ENCODE measurements around the gene TMEM156. TPM values are rescaled to one million over a fixed set of nuclear protein-coding genes. Genes with fewer than 3 reads are reported as not detected.

Gene TMEM156, protein sequence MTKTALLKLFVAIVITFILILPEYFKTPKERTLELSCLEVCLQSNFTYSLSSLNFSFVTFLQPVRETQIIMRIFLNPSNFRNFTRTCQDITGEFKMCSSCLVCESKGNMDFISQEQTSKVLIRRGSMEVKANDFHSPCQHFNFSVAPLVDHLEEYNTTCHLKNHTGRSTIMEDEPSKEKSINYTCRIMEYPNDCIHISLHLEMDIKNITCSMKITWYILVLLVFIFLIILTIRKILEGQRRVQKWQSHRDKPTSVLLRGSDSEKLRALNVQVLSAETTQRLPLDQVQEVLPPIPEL
- 0.25 and 0.39 TPM in 2 replicates for total RNA-seq

DNA sequence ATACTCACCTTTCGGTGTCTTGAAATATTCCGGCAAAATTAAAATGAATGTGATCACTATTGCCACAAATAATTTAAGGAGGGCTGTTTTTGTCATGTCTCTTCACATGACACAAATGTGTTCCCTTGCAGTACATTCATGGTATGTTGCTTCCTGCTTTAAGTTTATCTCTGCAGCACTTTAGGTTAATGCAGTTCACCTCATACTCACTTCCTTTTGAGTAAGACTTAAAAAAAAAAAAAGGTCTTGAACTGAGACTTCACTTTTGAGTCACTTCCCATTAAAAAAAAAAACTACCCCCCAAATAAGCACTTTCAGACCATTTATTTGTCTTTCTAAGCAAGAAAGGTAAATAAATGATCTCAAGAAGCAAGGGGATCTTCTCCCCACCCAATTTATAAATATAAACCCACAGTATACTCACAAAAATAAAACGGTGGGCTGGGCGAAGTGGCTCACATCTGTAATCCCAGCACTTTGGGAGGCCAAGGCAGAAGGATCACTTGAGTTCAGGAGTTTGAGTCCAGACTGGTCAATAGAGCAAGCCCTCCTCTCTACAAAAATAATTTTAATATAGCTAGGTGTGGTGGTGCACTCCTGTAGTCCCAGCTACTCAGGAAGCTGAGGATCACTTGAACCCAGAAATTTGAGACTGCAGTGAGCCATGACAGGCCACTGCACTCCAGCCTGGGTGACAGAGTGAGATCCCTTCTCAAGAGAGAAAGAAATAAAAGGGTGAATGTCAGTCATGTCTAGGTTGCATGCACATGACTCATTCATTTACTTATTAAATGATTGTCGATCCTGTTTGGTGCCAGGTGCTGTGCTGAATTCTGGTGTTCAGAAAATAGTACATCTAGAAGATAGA lies at the start of gene TMEM156:
TMEM156 (minus strand) TSS at position 192 of the 868 bp plus-strand sequence; CDS start at position 96, 96 bp downstream.
- DNase-seq (ENCODE audit: low read depth in 2 of 2): peak in 1 of 2 donors; percentile 76

DNA sequence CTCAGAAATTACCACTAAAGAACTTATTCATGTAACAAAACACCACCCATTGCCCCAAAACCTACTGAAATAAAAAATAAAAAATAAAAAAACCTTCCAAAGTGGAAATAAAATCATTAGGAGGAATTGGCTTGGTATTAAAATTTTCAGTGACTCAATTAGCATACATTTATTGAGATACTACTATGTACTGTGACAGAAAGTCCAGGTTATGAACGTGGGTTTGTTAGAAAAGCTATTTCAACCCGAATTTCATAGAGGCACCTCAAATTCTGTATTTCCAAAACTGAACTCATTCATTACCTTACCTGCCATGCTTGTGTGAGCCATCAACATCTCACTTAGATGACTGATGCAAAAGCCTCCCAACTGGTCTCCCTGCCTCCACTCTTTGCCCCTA lies 46.6 kb upstream of the TMEM156 start:
- DNase-seq (ENCODE audit: low read depth in 2 of 2): no peak

DNA sequence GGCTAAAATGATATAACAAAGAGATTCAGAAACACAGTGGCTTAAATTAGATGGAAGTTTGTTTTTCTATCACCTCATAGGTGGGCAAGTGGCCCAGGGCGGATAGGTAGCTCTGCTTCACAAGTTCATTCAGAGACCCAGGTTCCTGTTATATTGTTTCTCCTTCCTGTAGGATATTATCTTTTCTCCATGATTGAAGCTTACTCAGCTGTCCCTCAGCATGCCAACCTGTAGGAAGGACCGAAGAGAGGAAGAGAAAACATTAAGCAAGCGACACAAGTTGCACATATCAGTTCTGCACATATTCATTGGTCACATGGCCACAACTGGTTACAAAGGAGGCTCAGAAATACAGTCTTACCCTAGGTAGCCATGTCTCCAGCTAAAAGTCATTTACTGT lies 36.7 kb upstream of the TMEM156 start:
- DNase-seq (ENCODE audit: low read depth in 2 of 2): peak; percentile 71 to 78

DNA sequence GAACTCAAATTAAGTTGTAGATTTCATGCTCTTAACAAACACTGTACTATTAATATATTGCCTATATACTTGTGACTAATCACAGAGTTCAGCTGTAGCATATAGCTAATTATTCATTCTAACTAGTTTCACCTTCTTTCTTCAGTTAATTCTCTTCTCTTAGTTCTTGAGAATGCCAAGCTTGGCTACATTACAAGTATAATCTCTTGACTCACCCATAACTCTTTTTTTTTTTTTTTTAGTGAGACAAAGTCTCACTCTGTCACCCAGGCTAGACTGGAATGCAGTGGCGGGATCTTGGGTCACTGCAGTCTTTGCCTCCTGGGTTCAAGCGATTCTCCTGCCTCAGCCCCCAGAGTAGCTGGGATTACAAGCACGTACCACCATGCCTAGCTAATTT lies 35.2 kb upstream of the TMEM156 start:
- no peak for DNase-seq (ENCODE audit: low read depth in 2 of 2)

DNA sequence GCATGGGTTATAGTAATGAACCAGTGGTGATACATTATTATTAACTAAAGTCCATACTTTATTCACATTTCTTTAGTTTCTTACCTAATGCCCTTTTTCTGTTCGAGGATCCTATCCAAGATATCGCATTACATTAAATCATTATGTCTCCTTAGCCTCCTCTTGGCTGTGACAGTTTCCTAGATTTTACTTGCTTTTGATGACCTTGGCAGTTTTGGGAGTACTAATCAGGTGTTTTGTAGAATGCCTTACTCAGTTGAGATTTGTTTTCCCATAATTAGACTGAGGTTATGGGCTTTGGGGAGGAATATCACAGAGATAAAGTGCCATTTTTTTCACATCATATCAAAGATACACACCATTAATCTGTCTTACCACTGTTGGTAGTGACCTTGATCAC lies 34.8 kb upstream of the TMEM156 start:
- DNase-seq (ENCODE audit: low read depth in 2 of 2): no peak

DNA sequence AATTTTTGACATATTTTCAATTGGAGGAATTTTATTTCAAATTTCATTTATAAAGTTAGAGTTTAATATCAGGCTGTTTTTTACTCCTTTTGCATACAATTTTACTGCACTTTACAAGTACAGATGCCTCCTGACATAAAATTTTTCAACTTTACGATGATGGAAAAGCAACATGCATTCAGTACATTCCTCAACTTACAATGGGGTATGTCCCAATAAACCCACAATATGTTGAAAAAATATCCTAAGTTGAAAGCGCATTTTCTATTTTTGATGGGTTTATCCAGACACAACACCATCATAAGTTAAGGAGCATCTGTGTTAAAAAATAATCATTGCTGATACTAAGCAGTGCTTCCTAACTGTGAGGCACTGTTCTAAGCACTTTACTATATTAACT lies 34.2 kb upstream of the TMEM156 start:
- DNase-seq (ENCODE audit: low read depth in 2 of 2): no peak

DNA sequence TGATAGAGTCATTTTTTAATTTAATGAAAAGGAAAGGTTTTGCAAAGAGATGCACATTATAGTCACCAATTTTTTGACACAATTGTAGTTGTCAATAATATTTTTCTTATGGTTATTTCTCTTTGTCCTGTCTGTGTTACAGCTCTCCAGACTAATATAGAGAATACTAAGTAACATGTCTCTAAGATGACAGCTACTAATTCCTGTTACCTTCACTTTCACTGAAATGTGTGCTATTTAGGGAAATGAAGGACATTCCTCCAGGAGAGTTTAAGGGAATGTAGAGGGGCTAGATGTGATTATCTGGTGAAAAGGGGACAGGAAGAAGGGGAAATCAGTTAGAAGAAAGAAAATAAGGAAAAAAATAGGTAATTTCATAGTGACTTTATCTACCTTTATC lies 31.2 kb upstream of the TMEM156 start:
- no peak for DNase-seq (ENCODE audit: low read depth in 2 of 2)

DNA sequence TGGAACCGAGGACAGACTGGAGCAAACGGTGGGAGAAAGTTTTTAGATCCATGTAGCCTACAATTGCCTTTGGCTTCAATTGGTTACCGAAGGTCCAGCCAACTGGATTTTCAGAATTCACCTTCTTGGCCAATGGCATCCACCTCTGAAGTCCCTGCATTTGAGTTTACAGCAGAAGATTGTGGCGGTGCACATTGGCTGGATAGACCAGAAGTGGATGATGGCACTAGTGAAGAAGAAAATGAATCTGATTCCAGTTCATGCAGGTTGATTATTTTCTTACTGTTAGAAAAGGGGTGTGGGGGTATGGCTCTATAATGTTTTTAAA lies 30.5 kb upstream of the TMEM156 start:
- no peak for DNase-seq (ENCODE audit: low read depth in 2 of 2)

DNA sequence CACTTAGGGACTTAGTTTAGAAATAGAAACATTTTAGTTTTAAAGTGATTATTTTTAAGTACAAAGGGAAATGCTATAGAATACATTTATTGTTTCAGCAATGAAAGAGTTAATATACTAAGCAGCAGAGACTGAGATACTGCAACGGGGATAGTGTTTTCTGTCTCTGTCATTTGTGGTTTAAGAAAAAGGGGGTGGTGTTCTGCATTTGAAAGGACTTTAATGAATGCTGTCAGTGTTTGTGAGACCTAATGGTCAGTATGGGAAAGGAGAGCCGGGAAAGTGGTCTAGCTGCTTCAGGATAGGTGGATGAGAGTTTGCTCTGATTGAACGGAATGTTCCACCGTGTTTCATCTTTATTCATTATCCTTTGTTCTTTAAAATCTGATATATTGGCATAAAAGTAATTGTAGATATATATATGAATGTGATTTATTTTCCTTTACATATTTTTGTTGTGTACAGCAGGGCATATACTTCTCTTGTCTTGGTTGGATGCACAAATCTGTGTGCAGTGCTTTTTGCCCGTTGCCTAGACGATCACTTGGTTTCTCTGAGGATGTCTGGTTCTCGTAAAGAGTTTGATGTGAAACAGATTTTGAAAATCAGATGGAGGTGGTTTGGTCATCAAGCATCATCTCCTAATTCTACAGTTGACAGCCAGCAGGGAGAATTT lies 30.0 kb upstream of the TMEM156 start, which contains the start of gene KLHL5:
KLHL5 (plus strand) TSS at position 139 of the 676 bp plus-strand sequence; CDS start at position 560, 421 bp downstream.
- no peak for DNase-seq (ENCODE audit: low read depth in 2 of 2)

DNA sequence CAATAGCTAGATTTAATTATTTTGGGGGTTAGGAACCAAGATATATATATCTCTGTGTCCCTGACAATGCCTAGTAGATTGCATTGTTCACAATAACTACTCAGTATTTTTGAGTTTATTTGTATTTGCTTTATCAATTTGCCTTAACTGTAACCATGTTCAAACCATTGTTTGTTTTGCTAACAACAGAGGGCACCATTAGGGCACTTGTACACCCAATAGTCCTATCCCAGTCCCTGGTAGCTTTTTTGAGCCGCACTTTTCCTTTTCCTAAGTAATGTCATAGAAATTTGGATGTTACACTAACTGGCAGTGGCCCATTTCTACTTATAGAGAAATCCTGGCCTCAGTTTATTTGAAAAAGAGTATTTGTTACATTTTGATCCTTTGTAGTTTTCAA lies 29.2 kb upstream of the TMEM156 start:
- no peak for DNase-seq (ENCODE audit: low read depth in 2 of 2)

DNA sequence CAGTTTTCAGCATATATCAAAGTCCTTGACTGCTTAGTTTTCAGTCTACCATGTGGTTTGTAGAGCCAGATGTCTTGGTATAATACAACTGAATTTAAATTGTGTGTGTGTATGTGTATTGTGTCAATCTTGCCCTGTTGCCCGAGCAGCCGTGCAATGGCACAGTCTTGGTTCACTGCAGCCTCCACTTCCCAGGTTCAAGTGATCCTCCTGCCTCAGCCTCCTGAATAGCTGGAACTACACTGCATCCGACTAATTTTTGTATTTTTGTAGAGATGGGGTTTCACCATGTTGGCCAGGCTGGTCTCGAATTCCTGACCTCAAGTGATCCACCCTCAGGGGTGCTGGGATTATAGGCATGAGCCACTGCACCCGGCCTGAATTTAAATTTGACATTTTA lies 23.8 kb upstream of the TMEM156 start:
- DNase-seq (ENCODE audit: low read depth in 2 of 2): no peak

DNA sequence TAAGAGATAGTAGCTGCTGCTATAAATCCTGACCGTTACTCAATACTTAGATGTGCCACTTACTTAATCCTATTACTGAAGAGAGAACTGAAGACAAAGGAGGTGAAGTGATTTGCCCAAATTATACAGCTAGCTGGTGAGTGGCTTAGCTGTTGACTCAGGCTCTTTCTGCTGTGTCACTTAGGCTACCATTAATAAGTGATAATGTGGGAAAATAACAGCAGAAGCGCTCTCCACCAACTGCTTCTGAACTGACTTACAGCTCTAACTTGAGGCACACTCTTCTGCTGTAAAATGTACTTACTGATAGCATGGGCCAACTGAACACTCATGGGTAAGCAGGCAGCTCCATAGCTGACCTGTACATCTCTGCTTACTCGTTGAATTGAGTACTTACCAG lies 22.3 kb upstream of the TMEM156 start:
- DNase-seq (ENCODE audit: low read depth in 2 of 2): no peak

DNA sequence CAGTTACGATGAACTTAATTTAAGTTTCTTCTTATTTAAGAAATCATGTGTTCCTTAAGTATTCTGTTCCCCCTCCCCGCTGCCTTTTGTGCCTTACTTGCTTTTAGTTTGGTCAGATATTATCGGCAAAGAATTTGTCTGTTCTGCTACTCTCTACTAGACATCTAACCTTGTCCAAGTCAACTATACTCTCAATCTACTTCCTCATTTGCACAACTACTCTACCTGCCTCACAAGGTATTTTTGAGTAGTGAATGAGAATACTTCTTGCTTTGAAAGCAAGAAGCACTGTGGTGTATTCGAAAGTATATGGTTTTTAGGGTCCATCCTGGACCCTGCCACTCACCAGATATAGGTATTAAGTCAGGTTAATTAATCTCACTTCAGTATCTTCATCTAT lies 21.8 kb upstream of the TMEM156 start:
- DNase-seq (ENCODE audit: low read depth in 2 of 2): no peak

DNA sequence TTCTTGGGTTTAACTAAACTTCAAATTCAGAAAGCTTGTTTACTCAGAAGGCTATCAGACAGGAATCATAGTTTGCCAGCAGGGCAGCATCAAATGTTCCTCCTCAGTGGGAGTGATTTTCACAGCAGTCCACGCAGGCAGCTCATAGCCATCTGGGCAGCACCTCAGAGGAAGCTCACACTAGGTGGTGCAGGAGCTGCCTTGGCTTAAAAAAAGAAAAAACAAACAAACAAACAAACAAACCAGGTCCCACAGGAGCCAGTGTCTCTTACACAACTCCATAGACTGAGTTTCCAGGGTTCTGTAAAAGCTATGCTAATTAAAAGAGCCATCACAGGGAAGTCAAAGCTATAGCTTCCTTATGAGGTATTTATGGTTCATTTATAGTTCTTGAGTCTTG lies 19.3 kb upstream of the TMEM156 start:
- DNase-seq (ENCODE audit: low read depth in 2 of 2): no peak

DNA sequence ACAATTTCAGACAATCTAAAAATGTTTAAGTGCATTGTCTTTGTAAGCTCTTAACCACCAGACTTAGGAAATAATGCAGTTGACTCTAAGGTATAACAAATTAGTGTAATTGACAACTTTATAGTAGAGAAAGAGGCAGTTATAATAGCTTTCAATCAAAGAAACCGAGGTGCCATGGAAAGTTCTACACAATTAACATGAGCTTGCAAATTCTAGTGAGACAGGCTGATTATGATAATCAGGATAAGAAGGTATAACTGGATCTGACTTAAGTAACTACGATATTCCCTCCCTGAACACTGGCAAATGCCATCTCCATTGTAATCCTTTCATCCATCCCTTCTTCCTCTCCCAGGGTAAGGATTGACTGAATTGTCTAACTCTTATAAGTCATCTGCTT lies 18.4 kb upstream of the TMEM156 start:
- DNase-seq (ENCODE audit: low read depth in 2 of 2): no peak

DNA sequence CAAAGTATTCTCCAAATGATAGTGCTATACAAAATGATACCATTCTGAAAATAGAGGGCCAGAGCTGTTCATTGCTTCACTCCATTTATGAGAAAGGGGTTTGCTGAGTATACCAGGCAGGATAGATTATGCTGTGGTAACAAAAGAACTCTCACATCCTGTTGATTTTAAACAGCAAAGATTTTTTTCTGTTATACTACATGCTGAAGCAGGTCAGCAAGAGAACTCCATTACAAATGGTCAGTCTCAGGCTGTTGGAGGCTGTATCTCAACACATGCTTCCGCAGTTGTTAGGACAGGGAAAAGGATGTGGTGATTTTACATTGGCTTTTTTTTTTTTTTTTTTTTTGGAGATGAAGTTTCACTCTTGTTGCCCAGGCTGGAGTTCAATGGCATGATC lies 16.1 kb upstream of the TMEM156 start:
- peak in 1 of 2 donors; percentile 40 for DNase-seq (ENCODE audit: low read depth in 2 of 2)

DNA sequence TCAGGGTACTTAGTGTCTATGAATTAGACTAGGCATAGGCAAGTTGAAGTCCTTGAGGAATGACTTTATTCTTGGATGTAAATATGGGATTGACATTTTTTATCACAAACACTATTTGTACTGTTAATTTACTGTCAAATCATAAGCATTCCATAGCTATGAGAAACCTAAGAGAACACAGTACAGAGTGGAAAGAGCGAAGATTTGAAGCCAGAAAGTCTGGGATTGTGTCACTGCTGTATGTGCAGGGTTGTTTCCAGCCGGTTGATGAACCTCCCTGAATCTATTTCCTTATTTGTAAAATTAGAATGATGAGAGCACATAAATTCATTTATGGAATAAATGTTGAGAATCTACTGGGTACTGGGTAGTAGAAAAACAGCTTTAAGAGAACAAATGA lies 15.5 kb upstream of the TMEM156 start:
- no peak for DNase-seq (ENCODE audit: low read depth in 2 of 2)

DNA sequence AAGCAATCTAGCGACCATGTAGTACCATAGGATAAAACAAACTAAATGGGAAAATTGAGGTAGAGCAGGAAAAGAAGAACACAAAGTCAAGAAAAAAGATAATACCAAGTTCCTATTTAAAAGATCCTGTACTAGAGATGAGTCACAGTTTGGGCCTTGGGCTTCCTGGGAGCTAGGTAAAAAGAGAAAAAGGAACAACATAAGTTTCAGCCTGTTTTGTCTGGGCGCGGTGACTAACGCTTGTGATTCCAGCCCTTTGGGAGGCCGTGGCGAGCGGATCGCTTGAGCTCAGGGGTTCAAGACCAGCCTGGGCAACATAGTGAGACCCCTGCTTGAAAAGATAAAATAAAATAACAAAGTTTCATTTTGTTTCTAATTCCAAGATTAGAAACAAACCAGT lies 14.0 kb upstream of the TMEM156 start:
- no peak for DNase-seq (ENCODE audit: low read depth in 2 of 2)

DNA sequence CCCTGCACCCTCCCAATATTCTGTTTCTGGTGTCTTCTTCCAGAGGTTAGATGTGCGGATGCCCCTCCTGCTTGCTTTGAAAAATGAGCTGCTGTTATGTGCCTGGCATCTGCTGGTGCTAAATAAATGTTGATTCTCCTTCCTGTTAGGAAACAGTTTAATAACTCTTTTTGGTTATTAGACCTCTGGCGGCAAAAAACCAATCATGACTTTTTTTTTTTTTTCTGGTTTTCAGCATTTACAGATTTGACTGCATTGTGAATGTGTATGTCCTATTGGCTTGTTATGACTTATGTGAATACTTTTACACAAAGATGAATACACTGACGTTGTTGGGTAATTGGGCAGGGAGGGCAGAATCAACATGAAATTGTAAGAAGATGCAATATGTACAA lies 13.6 kb upstream of the TMEM156 start:
- DNase-seq (ENCODE audit: low read depth in 2 of 2): peak; percentile 18 to 38

DNA sequence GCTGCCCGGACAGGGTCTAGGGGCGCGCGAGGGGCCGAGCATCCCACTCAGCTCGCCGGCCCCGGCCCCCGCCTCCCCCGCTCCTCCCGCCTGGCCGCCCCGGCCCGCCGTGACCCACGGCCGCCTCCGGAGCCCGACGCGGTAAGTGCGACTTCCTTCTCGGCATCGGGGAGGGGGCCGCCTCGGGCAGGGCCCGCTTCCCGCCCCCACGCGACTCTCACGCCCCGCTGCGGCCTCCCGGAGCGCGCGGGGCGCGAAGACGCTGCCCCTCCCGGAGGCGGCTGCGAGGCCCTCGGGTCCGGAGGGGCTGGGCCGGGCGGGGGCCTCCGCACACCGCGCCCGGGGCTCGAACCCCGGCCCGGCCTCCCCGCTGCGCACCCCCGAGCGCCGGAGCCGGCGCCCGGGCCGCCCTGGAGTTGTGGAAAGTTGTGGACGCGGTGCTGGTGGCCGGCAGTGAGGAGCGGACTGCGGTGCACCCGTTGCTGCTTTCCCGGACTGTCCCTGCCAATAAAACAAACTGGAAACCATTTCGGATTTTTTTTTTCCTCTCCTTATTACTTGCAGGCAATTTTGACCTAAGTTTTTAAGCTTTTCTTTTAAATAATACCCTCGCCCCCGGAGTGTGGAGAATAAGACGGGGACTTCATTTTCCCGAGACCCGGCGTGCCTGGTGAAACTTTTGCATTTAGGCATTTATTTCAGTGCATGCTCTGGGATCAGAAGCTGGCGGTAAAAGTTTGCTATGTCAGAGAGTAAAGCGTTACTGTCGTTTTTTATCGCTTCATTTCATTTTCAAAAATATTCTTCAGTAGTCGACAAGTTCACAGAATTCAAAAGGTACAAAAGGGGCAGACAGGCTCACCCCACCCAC lies 13.0 kb upstream of the TMEM156 start:
- peak; percentile 12 to 42 for DNase-seq (ENCODE audit: low read depth in 2 of 2)

DNA sequence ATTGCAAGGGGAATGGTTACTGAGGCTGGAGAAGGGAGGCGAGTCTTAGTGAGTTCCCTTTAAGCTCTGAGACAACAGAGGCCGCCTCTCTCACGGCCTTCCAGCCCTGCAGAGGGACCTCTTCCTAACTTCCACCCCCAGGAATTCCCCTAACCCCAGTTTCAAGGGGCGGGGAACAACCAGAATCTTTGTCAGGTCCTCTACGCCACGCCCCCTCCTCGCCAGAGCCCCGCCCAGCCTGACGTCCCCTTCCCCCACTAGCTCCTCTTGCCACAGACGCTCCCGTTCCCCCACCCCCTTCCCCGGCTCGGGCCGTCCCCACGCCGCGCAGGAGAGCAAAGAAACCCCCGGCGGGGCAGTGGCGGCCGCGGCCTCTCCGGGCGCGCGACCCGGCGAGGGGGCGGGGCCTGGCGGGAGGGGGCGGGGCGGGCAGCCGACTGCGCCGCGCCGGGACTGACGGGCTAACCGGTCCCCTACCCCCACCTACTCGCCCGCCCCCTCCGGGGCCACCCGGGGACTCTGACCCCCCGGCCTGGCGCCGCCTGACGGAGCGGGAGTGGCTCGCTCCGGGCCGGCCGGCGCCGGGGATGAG lies 12.3 kb upstream of the TMEM156 start:
- peak; percentile 89 to 97 for DNase-seq (ENCODE audit: low read depth in 2 of 2)

Measured in dermis microvascular lymphatic vessel endothelial cell (primary cell).